HEK293 (cell line): ENCODE data around the gene CAB39.

Experiments used
- CTCF ChIA-PET: fragments of 350-600 bp; formaldehyde crosslinking; extraction: SDS; loops from one replicate; lab custom pipeline; 2021; ENCODE audit warnings: antibody characterized with exemption; lab: Yijun Ruan, JAX
- POLR2A ChIA-PET: fragments of 300-600 bp; formaldehyde crosslinking; extraction: SDS; loops from one replicate; lab custom pipeline; 2020; ENCODE audit warnings: antibody characterized with exemption, inconsistent platforms; lab: Yijun Ruan, JAX
- H3K27ac ChIP-seq: fragments of 200-500 bp; sonication (Bioruptor generic); 2 replicates; pipeline ENCODE4 v1.5.1; 2014; ENCODE audit warnings: low read depth, low read length, control low read depth, inconsistent platforms; ENCODE audit errors: extremely low read depth
- H3K36me3 ChIP-seq, 2 experiments: fragments of 200-500 bp in 1 of 2; sonication (Bioruptor generic) in 1 of 2; 1 replicate in 1 of 2; 2 replicates in 1 of 2; pipeline ENCODE4 v1.5.1; 2014 to 2017; ENCODE audit warnings: inconsistent platforms in 2 of 2, low read length in 2 of 2; ENCODE audit not compliant: control insufficient read depth in 2 of 2, insufficient read depth in 1 of 2
- H3K4me1 ChIP-seq: fragments of 200-500 bp; sonication (Bioruptor generic); 2 replicates; pipeline ENCODE4 v1.5.1; 2014; ENCODE audit warnings: mild to moderate bottlenecking, low read length, inconsistent platforms; ENCODE audit not compliant: control insufficient read depth, insufficient read depth
- H3K4me3 ChIP-seq: 2 replicates; pipeline ENCODE4 v1.5.1; 2011; ENCODE audit warnings: low read depth, mild to moderate bottlenecking, control low read depth, low read length, moderate library complexity
- H3K9me3 ChIP-seq: fragments of 200-500 bp; sonication (Bioruptor generic); 2 replicates; pipeline ENCODE4 v1.5.1; 2014; ENCODE audit warnings: low read depth, low read length, inconsistent platforms; ENCODE audit not compliant: control insufficient read depth, insufficient read depth
- EGR2 ChIP-seq: fragments of 450-650 bp; formaldehyde crosslinking; IDR thresholded peaks from 2 replicates; pipeline ENCODE4 v1.5.1; 2016; ENCODE audit warnings: low read depth, missing biosample characterization, missing genetic modification characterization
- FEZF1 ChIP-seq: fragments of 450-650 bp; formaldehyde crosslinking; IDR thresholded peaks from 2 replicates; pipeline ENCODE4 v1.5.1; 2016; ENCODE audit warnings: missing biosample characterization, missing genetic modification characterization
- ZBTB21 ChIP-seq: fragments of 450-650 bp; formaldehyde crosslinking; IDR thresholded peaks from 2 replicates; pipeline ENCODE4 v1.5.1; 2017; ENCODE audit warnings: missing biosample characterization, missing genetic modification characterization
- ZBTB48 ChIP-seq: fragments of 450-650 bp; formaldehyde crosslinking; IDR thresholded peaks from 2 replicates; pipeline ENCODE4 v1.5.1; 2016; ENCODE audit warnings: missing biosample characterization, missing genetic modification characterization
- ZBTB7A ChIP-seq: fragments of 450-650 bp; formaldehyde crosslinking; IDR thresholded peaks from 2 replicates; pipeline ENCODE4 v1.5.1; 2016; ENCODE audit warnings: low read depth, missing biosample characterization, missing genetic modification characterization
- ZEB2 ChIP-seq: fragments of 450-650 bp; formaldehyde crosslinking; IDR thresholded peaks from 2 replicates; pipeline ENCODE4 v1.5.1; 2016; ENCODE audit warnings: missing biosample characterization, missing genetic modification characterization
- ZIC2 ChIP-seq: fragments of 450-650 bp; formaldehyde crosslinking; IDR thresholded peaks from 2 replicates; pipeline ENCODE4 v1.5.1; 2016; ENCODE audit warnings: missing biosample characterization, missing genetic modification characterization
- ZNF138 ChIP-seq: fragments of 450-650 bp; formaldehyde crosslinking; IDR thresholded peaks from 2 replicates; pipeline ENCODE4 v1.5.1; 2016; ENCODE audit warnings: missing biosample characterization, missing genetic modification characterization, borderline replicate concordance
- ZNF169 ChIP-seq: fragments of 450-650 bp; formaldehyde crosslinking; IDR thresholded peaks from 2 replicates; pipeline ENCODE4 v1.5.1; 2016; ENCODE audit warnings: missing biosample characterization, missing genetic modification characterization
- ZNF335 ChIP-seq: fragments of 450-650 bp; formaldehyde crosslinking; conservative IDR thresholded peaks from 2 replicates; pipeline ENCODE4 v1.5.1; 2016; ENCODE audit warnings: missing biosample characterization, missing genetic modification characterization
- ZNF473 ChIP-seq: fragments of 450-650 bp; formaldehyde crosslinking; IDR thresholded peaks from 2 replicates; pipeline ENCODE4 v1.5.1; 2017; ENCODE audit warnings: missing biosample characterization, missing genetic modification characterization
- ZNF549 ChIP-seq: fragments of 450-650 bp; IDR thresholded peaks from 2 replicates; pipeline ENCODE4 v1.5.1; 2018; ENCODE audit warnings: missing biosample characterization, missing genetic modification characterization, mild to moderate bottlenecking, inconsistent platforms, moderate library complexity
- ZNF558 ChIP-seq: fragments of 450-650 bp; formaldehyde crosslinking; IDR thresholded peaks from 2 replicates; pipeline ENCODE4 v1.5.1; 2016; ENCODE audit warnings: missing biosample characterization, missing genetic modification characterization
- ZNF629 ChIP-seq: fragments of 450-650 bp; formaldehyde crosslinking; IDR thresholded peaks from 2 replicates; pipeline ENCODE4 v1.5.1; 2017; ENCODE audit warnings: missing biosample characterization, missing genetic modification characterization
- ZNF747 ChIP-seq: fragments of 450-650 bp; formaldehyde crosslinking; IDR thresholded peaks from 2 replicates; pipeline ENCODE4 v1.5.1; 2016; ENCODE audit warnings: missing biosample characterization, missing genetic modification characterization
- ZNF785 ChIP-seq: fragments of 450-650 bp; formaldehyde crosslinking; IDR thresholded peaks from 2 replicates; pipeline ENCODE4 v1.5.1; 2016; ENCODE audit warnings: missing biosample characterization, missing genetic modification characterization
- ZNF792 ChIP-seq: fragments of 450-650 bp; formaldehyde crosslinking; IDR thresholded peaks from 2 replicates; pipeline ENCODE4 v1.5.1; 2016; ENCODE audit warnings: missing biosample characterization, missing genetic modification characterization
- TF ChIP-seq, protein P1 (sequence below): fragments of 450-650 bp; formaldehyde crosslinking; IDR thresholded peaks from 2 replicates; pipeline ENCODE4 v1.5.1; 2016; ENCODE audit warnings: missing biosample characterization, missing genetic modification characterization
- TF ChIP-seq, protein P2 (sequence below): fragments of 450-650 bp; formaldehyde crosslinking; IDR thresholded peaks from 2 replicates; pipeline ENCODE4 v1.5.1; 2016; ENCODE audit warnings: missing biosample characterization, missing genetic modification characterization
- TF ChIP-seq, protein P3 (sequence below): fragments of 450-650 bp; formaldehyde crosslinking; IDR thresholded peaks from 2 replicates; pipeline ENCODE4 v1.5.1; 2016; ENCODE audit warnings: missing biosample characterization, missing genetic modification characterization
- TF ChIP-seq, protein P4 (sequence below): fragments of 450-650 bp; formaldehyde crosslinking; IDR thresholded peaks from 2 replicates; pipeline ENCODE4 v1.5.1; 2016; ENCODE audit warnings: missing biosample characterization, missing genetic modification characterization
- TF ChIP-seq, protein P5 (sequence below): sonication (generic); formaldehyde crosslinking; IDR thresholded peaks from 2 replicates; pipeline ENCODE4 v1.8.1; 2022; ENCODE audit warnings: mild to moderate bottlenecking, moderate library complexity, missing genetic modification reagents

Gene CAB39

DNA sequence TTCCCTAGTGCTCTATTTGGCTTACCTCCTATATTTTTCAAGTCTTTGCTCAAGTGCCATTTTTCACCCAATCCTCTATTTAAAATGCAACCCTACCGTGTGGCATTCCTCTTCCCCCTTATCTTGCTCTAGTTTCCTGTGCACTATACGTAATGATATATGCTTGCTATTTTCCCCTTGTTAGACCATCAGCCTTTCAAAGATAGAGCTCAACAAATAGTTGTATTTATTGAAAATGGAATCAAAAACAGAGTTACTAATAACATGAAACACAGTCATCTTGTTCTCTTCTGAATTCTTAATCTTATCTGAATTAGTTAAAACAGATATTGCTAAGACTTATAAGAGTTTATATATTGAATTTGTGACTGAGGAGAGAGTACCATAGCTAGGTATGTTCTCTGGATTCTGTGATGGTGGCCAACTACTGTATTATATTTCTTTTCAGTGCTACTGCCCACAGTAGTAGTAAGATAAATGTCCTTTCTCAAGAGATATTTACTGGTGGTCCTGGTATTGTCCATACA, 55.3 kb downstream of the CAB39 start:
- H3K4me3 ChIP-seq = no peak overlapping the region
- ChIA-PET CTCF (interaction anchor here (1.2 kb wide), 1 partner anchor 31 kb away, joined by 4 read pairs; no protein-coding TSS in a partner anchor), POLR2A (no interaction called here)
- H3K4me1 ChIP-seq = no peaks in the 10 kb centered on the region
- peaks cover 0 to 32% of the 10 kb centered on the region in 2 experiments for H3K36me3 ChIP-seq
- H3K9me3 ChIP-seq = no peaks in the 10 kb centered on the region
- TF ChIP-seq ZIC2 (tag by site-specific recombination) = no peak
- H3K27ac ChIP-seq = no peak overlapping the region

DNA sequence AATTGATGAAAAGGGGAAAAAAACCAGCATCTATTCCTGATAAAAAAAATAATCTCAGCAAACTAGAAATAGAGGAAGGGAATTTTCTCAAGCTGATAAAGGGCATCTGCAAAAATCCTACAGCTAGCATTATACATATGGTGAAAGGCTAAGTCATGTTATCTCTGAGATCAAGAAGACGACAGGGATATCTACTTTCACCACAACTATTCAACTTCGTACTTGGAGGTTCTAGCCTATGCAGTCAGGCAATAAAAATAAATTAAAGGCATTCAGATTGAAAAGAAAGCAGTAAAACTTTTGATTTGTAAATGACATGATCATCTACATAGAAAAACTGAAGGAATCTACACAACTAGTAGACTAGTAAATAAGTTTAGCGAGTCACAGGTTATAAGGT, 58.2 kb downstream of the CAB39 start:
- no peaks in the 10 kb centered on the region for H3K9me3 ChIP-seq
- H3K27ac ChIP-seq = no peak overlapping the region
- H3K4me3 ChIP-seq = no peak overlapping the region
- POLR2A ChIA-PET = no interaction called here
- CTCF ChIA-PET = interaction anchor here (0.7 kb wide), 1 partner anchor 22 kb away, joined by 3 read pairs; no protein-coding TSS in a partner anchor
- TF ChIP-seq, protein P1, sequence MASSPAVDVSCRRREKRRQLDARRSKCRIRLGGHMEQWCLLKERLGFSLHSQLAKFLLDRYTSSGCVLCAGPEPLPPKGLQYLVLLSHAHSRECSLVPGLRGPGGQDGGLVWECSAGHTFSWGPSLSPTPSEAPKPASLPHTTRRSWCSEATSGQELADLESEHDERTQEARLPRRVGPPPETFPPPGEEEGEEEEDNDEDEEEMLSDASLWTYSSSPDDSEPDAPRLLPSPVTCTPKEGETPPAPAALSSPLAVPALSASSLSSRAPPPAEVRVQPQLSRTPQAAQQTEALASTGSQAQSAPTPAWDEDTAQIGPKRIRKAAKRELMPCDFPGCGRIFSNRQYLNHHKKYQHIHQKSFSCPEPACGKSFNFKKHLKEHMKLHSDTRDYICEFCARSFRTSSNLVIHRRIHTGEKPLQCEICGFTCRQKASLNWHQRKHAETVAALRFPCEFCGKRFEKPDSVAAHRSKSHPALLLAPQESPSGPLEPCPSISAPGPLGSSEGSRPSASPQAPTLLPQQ (tag by site-specific recombination) = no peak
- TF ChIP-seq ZNF629 (tag by site-specific recombination) (no peak), ZNF747 (tag by site-specific recombination) (no peak), ZNF335 (tag by site-specific recombination) (no peak), ZNF792 (tag by site-specific recombination) (no peak), ZBTB21 (no peak), ZNF558 (tag by site-specific recombination) (no peak), ZIC2 (tag by site-specific recombination) (no peak), ZNF785 (tag by site-specific recombination) (no peak), ZBTB48 (tag by site-specific recombination) (no peak)
- TF ChIP-seq, protein P2, sequence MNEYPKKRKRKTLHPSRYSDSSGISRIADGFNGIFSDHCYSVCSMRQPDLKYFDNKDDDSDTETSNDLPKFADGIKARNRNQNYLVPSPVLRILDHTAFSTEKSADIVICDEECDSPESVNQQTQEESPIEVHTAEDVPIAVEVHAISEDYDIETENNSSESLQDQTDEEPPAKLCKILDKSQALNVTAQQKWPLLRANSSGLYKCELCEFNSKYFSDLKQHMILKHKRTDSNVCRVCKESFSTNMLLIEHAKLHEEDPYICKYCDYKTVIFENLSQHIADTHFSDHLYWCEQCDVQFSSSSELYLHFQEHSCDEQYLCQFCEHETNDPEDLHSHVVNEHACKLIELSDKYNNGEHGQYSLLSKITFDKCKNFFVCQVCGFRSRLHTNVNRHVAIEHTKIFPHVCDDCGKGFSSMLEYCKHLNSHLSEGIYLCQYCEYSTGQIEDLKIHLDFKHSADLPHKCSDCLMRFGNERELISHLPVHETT (tag by site-specific recombination) = no peak
- TF ChIP-seq, protein P3, sequence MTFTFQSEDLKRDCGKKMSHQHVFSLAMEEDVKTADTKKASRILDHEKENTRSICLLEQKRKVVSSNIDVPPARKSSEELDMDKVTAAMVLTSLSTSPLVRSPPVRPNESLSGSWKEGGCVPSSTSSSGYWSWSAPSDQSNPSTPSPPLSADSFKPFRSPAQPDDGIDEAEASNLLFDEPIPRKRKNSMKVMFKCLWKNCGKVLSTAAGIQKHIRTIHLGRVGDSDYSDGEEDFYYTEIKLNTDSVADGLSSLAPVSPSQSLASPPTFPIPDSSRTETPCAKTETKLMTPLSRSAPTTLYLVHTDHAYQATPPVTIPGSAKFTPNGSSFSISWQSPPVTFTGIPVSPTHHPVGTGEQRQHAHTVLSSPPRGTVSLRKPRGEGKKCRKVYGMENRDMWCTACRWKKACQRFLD (tag by site-specific recombination) = no peak
- TF ChIP-seq, all 188 proteins: peak for 0
- Histone ChIP-seq H3K4me1 (no peaks in the 10 kb centered on the region), H3K36me3 (peaks cover 0 to 12% of the 10 kb centered on the region in 2 experiments; a peak in 2 of 3 replicates)

DNA sequence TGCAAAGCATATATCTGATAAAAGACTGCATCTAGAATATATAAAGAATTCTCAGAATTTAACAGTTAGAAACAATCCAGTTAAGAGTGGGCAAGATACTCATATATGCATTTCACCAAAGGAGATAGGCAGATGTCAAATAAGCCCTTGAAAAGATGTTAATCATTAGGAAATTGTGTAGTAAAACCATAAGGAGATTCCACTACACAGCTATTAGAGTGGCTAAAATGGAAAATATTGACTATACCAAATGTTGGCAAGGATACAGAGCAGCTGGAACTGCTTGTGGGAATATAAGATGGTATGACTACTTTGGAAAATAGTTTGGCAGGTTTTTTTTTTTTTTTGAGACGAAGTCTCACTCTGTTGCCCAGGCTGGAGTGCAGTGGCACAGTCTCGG, 59.5 kb downstream of the CAB39 start:
- Histone ChIP-seq H3K36me3 (peaks cover 0 to 8% of the 10 kb centered on the region in 2 experiments; a peak in 2 of 3 replicates), H3K27ac (no peak overlapping the region), H3K9me3 (no peaks in the 10 kb centered on the region), H3K4me1 (no peaks in the 10 kb centered on the region), H3K4me3 (no peak overlapping the region)
- ChIA-PET CTCF (interaction anchor here (0.7 to 1.5 kb wide), 3 partner anchors 10 to 280 kb away, joined by 3 read pairs; no protein-coding TSS in a partner anchor), POLR2A (no interaction called here)
- no peak for TF ChIP-seq ZNF473 (tag by site-specific recombination)
- TF ChIP-seq ZBTB7A (tag by site-specific recombination) = no peak
- no peak for TF ChIP-seq FEZF1 (tag by site-specific recombination)
- TF ChIP-seq ZNF549 (tag by site-specific recombination) = no peak
- TF ChIP-seq ZEB2 (tag by site-specific recombination) = no peak
- TF ChIP-seq, protein P1 (tag by site-specific recombination) = no peak
- no peak for TF ChIP-seq ZNF138 (tag by site-specific recombination)
- TF ChIP-seq, protein P4, sequence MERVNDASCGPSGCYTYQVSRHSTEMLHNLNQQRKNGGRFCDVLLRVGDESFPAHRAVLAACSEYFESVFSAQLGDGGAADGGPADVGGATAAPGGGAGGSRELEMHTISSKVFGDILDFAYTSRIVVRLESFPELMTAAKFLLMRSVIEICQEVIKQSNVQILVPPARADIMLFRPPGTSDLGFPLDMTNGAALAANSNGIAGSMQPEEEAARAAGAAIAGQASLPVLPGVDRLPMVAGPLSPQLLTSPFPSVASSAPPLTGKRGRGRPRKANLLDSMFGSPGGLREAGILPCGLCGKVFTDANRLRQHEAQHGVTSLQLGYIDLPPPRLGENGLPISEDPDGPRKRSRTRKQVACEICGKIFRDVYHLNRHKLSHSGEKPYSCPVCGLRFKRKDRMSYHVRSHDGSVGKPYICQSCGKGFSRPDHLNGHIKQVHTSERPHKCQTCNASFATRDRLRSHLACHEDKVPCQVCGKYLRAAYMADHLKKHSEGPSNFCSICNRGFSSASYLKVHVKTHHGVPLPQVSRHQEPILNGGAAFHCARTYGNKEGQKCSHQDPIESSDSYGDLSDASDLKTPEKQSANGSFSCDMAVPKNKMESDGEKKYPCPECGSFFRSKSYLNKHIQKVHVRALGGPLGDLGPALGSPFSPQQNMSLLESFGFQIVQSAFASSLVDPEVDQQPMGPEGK = no peak
- no peak for TF ChIP-seq ZNF169 (tag by site-specific recombination)
- no peak for TF ChIP-seq EGR2
- TF ChIP-seq, protein P5, sequence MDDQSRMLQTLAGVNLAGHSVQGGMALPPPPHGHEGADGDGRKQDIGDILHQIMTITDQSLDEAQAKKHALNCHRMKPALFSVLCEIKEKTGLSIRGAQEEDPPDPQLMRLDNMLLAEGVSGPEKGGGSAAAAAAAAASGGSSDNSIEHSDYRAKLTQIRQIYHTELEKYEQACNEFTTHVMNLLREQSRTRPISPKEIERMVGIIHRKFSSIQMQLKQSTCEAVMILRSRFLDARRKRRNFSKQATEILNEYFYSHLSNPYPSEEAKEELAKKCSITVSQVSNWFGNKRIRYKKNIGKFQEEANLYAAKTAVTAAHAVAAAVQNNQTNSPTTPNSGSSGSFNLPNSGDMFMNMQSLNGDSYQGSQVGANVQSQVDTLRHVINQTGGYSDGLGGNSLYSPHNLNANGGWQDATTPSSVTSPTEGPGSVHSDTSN = no peak
